WERI-Rb-1 (cell line): ENCODE measurements around the gene FAM83E.

Experiments used
- DNase-seq: peaks from one replicate; pipeline ENCODE4 v3.0.0-alpha.2; 2020
- H3K27ac ChIP-seq: fragments of 250-450 bp; sonication (Bioruptor Pico); 2 replicates; pipeline ENCODE4 v1.5.1; 2020; ENCODE audit warnings: mild to moderate bottlenecking, moderate library complexity
- H3K27me3 ChIP-seq: fragments of 250-450 bp; sonication (Bioruptor Pico); 2 replicates; pipeline ENCODE4 v1.5.1; 2021; ENCODE audit warnings: mild to moderate bottlenecking, low read depth, moderate library complexity; ENCODE audit not compliant: insufficient read depth, severe bottlenecking
- H3K36me3 ChIP-seq: fragments of 250-450 bp; sonication (Bioruptor Pico); 2 replicates; pipeline ENCODE4 v1.5.1; 2020; ENCODE audit warnings: mild to moderate bottlenecking, moderate library complexity
- H3K4me3 ChIP-seq: 2 replicates; pipeline ENCODE4 v1.5.1; 2011; ENCODE audit warnings: low read depth, mild to moderate bottlenecking, control low read depth, low read length
- H3K9me3 ChIP-seq: fragments of 250-450 bp; sonication (Bioruptor Pico); 2 replicates; pipeline ENCODE4 v1.5.1; 2021; ENCODE audit warnings: mild to moderate bottlenecking, moderate library complexity; ENCODE audit not compliant: severe bottlenecking
- TF ChIP-seq, protein P1 (sequence below): IDR thresholded peaks from 2 replicates; pipeline ENCODE4 v1.5.1; 2011; ENCODE audit warnings: low read depth, mild to moderate bottlenecking, control low read depth, inconsistent platforms, low read length

The FAM83E gene

DNA sequence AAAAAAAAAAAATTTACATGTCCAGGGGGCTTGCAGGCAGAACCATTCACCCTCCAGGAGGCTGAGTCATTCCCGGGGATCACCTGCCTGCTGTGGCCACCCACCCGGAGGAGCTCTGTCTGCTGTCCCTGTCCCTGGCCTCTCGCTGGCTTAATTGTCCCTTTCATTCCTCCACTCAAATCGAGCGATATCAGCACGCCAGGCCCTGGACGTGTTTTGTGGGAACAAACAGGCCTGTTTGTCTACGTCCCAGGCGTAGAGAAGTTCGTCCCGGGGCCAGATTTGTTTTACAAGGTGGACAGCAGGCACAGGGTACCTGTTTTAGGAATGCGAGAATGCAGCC is 41.7 kb downstream of the FAM83E start:
- no peaks in the 10 kb centered on the region for H3K36me3 ChIP-seq
- no peak overlapping the region for H3K4me3 ChIP-seq
- no peak overlapping the region for H3K27ac ChIP-seq
- H3K27me3 ChIP-seq = no peaks in the 10 kb centered on the region
- H3K9me3 ChIP-seq = no peaks in the 10 kb centered on the region
- no peak for DNase-seq
- TF ChIP-seq, protein P1, sequence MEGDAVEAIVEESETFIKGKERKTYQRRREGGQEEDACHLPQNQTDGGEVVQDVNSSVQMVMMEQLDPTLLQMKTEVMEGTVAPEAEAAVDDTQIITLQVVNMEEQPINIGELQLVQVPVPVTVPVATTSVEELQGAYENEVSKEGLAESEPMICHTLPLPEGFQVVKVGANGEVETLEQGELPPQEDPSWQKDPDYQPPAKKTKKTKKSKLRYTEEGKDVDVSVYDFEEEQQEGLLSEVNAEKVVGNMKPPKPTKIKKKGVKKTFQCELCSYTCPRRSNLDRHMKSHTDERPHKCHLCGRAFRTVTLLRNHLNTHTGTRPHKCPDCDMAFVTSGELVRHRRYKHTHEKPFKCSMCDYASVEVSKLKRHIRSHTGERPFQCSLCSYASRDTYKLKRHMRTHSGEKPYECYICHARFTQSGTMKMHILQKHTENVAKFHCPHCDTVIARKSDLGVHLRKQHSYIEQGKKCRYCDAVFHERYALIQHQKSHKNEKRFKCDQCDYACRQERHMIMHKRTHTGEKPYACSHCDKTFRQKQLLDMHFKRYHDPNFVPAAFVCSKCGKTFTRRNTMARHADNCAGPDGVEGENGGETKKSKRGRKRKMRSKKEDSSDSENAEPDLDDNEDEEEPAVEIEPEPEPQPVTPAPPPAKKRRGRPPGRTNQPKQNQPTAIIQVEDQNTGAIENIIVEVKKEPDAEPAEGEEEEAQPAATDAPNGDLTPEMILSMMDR = no peak

DNA sequence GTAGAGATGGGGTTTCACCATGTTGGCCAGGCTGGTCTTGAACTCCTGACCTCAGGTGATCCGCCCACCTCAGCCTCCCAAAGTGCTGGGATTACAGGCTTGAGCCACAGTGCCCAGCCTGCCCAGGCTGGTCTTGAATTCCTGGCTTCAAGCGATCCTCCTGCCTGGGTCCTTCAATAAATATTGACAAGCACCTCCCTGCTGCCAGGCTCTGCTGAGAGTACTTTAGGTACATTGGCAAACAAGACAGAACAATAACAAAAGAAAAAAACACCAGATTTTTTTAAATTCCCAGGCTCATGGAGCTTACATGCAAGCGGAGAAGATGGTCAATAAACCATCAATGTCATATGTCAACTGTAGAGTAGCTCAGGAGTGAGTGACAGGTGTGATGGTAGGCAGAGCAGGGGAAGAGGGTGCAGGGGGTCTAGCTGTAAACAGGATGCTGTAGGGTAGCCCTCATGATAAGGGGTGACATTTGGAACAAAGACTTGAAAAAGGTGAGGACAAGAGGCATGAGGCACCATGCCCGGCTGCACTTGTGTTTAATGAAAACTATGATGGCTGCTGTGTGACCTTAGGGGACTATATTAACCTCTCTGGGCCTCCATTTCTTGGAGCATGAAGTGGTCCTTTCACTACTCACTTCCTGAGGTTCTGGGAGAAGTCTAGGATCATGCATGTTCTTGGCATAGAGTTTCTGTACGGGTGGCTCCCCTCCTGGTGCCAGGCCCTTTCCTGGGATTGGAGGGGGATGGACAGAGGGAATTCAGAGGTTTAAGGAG is 43.3 kb downstream of the FAM83E start:
- DNase-seq = no peak
- TF ChIP-seq, protein P1 = no peak

DNA sequence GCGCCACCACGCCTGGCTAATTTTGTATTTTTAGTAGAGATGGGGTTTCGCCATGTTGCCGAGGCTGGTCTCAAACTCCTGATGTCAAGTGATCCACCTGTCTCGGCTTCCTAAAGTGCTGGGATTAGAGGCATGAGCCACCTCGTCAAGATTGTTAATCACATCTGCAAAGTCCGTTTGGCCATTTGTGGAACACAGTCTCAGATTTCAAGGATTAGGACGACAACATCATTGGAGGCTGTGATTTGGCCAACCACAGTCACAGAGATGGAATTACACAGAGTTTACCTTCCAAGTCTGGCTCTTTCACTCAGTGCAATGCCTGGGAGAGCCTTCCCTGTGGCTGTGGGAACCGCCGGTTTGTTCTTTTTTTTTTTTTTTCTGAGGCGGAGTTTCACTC is 45.1 kb downstream of the FAM83E start:
- TF ChIP-seq, protein P1 = no peak
- H3K4me3 ChIP-seq = no peak overlapping the region
- H3K36me3 ChIP-seq = no peaks in the 10 kb centered on the region
- DNase-seq = peak; percentile 85
- H3K27me3 ChIP-seq = no peaks in the 10 kb centered on the region
- peak overlapping the region; percentile 40 for H3K27ac ChIP-seq
- no peaks in the 10 kb centered on the region for H3K9me3 ChIP-seq

More for the DNA sequence above, 43.3 kb downstream of the FAM83E start:
- no peaks in the 10 kb centered on the region for H3K9me3 ChIP-seq
- no peak overlapping the region for H3K4me3 ChIP-seq
- H3K36me3 ChIP-seq = no peaks in the 10 kb centered on the region
- H3K27me3 ChIP-seq = no peaks in the 10 kb centered on the region
- H3K27ac ChIP-seq = no peak overlapping the region

DNA sequence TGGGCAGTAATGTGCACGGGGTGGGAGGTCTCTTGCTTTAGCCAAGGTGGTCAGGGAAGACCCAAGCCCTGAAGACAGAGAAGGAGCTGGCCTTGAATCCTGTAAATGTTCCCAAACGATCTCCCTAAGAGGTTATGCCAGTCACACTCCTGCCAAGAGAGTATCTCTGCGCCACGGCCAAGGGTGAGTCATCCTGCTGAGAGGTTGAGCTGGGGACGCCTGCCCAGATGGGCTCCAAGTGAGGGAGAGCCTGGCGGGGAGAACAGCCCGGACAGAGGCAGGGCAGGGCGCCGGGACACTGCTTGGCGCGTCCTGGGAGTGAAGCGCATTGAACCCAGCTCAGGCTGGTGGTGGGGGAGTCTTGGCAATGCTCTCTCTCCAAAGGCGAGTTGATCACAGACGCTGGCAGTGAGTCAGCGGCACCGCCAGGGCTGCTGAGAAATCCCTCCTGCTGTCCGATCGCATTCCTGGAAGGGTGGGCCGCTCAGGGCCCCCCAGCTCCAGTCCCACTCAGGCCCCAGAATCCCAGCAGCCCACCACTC is 46.5 kb downstream of the FAM83E start:
- TF ChIP-seq, protein P1 = no peak
- no peaks in the 10 kb centered on the region for H3K27me3 ChIP-seq
- no peak overlapping the region for H3K4me3 ChIP-seq
- peak overlapping the region; percentile 51 for H3K27ac ChIP-seq
- peak; percentile 69 for DNase-seq
- no peaks in the 10 kb centered on the region for H3K9me3 ChIP-seq
- no peaks in the 10 kb centered on the region for H3K36me3 ChIP-seq

DNA sequence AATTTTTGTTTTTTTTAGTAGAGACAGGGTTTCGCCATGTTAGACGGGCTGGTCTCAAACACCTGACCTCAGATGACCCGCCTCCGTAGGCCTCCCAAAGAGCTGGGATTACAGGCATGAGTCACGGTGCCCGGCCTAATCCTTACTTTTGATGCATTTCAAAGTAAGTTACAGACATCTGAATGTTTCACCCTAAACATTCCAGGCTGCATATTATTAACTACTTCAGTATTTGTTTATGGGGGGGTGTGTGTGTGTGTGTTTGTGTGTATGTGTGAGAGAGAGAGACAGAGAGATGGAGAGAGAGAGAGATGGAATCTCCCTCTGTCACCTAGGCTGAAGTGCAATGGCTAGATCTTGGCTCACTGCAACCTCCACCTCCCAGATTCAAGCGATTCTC is 49.8 kb downstream of the FAM83E start:
- TF ChIP-seq, protein P1 = no peak
- DNase-seq = peak; percentile 78
- 0 out of 2 replicates have a peak overlapping the region, but pooled peaks have one; percentile 12 for H3K27ac ChIP-seq

More for the DNA sequence above, 49.8 kb downstream of the FAM83E start:
- no peaks in the 10 kb centered on the region for H3K36me3 ChIP-seq
- no peak overlapping the region for H3K4me3 ChIP-seq
- H3K9me3 ChIP-seq = no peaks in the 10 kb centered on the region
- H3K27me3 ChIP-seq = no peaks in the 10 kb centered on the region
